HepG2 (cell line): ENCODE data around the gene ACTL6A. TPM values are rescaled to one million over a fixed set of nuclear protein-coding genes. Genes with fewer than 3 reads are reported as not detected.

Experiments
- ASH2L ChIP-seq: fragments of 300-600, 200-600 bp; sonication (generic); IDR thresholded peaks from 2 replicates; pipeline ENCODE4 v1.7.0; 2017; ENCODE audit warnings: low read depth, mild to moderate bottlenecking, moderate library complexity, mixed read lengths, low read length; ENCODE audit not compliant: insufficient read length
- ATF1 ChIP-seq: IDR thresholded peaks from 2 replicates; pipeline ENCODE4 v1.6.1; 2016; ENCODE audit warnings: mild to moderate bottlenecking, control low read depth
- ERF ChIP-seq: IDR thresholded peaks from 2 replicates; pipeline ENCODE4 v1.6.1; 2018; ENCODE audit warnings: missing biosample characterization, missing genetic modification reagents
- ETS1 ChIP-seq: sonication (generic); formaldehyde crosslinking; IDR thresholded peaks from 2 replicates; pipeline ENCODE4 v1.4.0; 2020; ENCODE audit warnings: missing genetic modification reagents
- KDM5A ChIP-seq: fragments of 200-600 bp; sonication (generic); IDR thresholded peaks from 2 replicates; pipeline ENCODE4 v1.7.0; 2018; ENCODE audit warnings: antibody characterized with exemption, mild to moderate bottlenecking, low read length, borderline replicate concordance
- PHB2 ChIP-seq: fragments of 450-650 bp; IDR thresholded peaks from 2 replicates; pipeline ENCODE4 v1.6.1; 2018; ENCODE audit not compliant: partially characterized antibody
- PRMT3 ChIP-seq: sonication (generic); formaldehyde crosslinking; IDR thresholded peaks from 2 replicates; pipeline ENCODE4 v1.8.1; 2022; ENCODE audit warnings: low read depth, mild to moderate bottlenecking, moderate library complexity, missing genetic modification reagents, borderline replicate concordance
- RARA ChIP-seq: IDR thresholded peaks from 2 replicates; pipeline ENCODE4 v1.6.1; 2016; ENCODE audit warnings: missing genetic modification reagents, missing compliant biosample characterization
- RBAK ChIP-seq: sonication (generic); formaldehyde crosslinking; IDR thresholded peaks from 2 replicates; pipeline ENCODE4 v1.5.1; 2020; ENCODE audit warnings: mild to moderate bottlenecking, missing genetic modification reagents
- RBM22 ChIP-seq: fragments of 200-400 bp; formaldehyde crosslinking; optimal IDR thresholded peaks from 2 replicates; pipeline ENCODE3; 2017; ENCODE audit warnings: mild to moderate bottlenecking, low read length, moderate library complexity
- RNF2 ChIP-seq: fragments of 450-650 bp; conservative IDR thresholded peaks from 2 replicates; pipeline ENCODE4 v1.6.1; 2016; ENCODE audit warnings: low read depth
- SIN3A ChIP-seq: IDR thresholded peaks from 2 replicates; pipeline ENCODE4 v1.6.1; 2011; ENCODE audit warnings: low read depth, mild to moderate bottlenecking, control low read depth, low read length, borderline replicate concordance
- SIX4 ChIP-seq: sonication (generic); formaldehyde crosslinking; IDR thresholded peaks from 2 replicates; pipeline ENCODE4 v1.4.0; 2020; ENCODE audit warnings: missing genetic modification reagents
- SMAD1 ChIP-seq: sonication (generic); formaldehyde crosslinking; IDR thresholded peaks from 2 replicates; pipeline ENCODE4 v1.4.0; 2020; ENCODE audit warnings: missing genetic modification reagents, low read depth, mild to moderate bottlenecking, borderline replicate concordance
- SP5 ChIP-seq: IDR thresholded peaks from 2 replicates; pipeline ENCODE4 v1.6.1; 2016; ENCODE audit warnings: low read depth, borderline replicate concordance
- SYNCRIP ChIP-seq: fragments of 200-400 bp; formaldehyde crosslinking; IDR thresholded peaks from 2 replicates; pipeline ENCODE4 v1.6.1; 2018; ENCODE audit warnings: mild to moderate bottlenecking, low read depth, low read length; ENCODE audit not compliant: insufficient read depth
- TBP ChIP-seq: sonication (generic); formaldehyde crosslinking; IDR thresholded peaks from 2 replicates; pipeline ENCODE4 v1.5.0; 2020; ENCODE audit warnings: missing genetic modification reagents
- XBP1 ChIP-seq: sonication (generic); formaldehyde crosslinking; IDR thresholded peaks from 2 replicates; pipeline ENCODE4 v1.5.0; 2020; ENCODE audit warnings: missing genetic modification reagents
- ZBTB8A ChIP-seq: sonication (generic); formaldehyde crosslinking; IDR thresholded peaks from 2 replicates; pipeline ENCODE4 v1.4.0; 2020; ENCODE audit warnings: mild to moderate bottlenecking, low read depth, missing genetic modification reagents, borderline replicate concordance
- ZNF235 ChIP-seq: sonication (generic); formaldehyde crosslinking; IDR thresholded peaks from 2 replicates; pipeline ENCODE4 v1.8.1; 2023; ENCODE audit warnings: mild to moderate bottlenecking, missing genetic modification reagents, borderline replicate concordance
- ZNF274 ChIP-seq: sonication (generic); formaldehyde crosslinking; IDR thresholded peaks from 2 replicates; pipeline ENCODE4 v1.5.1; 2020; ENCODE audit warnings: mild to moderate bottlenecking, missing genetic modification reagents
- ZNF547 ChIP-seq: sonication (generic); formaldehyde crosslinking; IDR thresholded peaks from 2 replicates; pipeline ENCODE4 v1.5.1; 2020; ENCODE audit warnings: mild to moderate bottlenecking, missing genetic modification reagents
- ZSCAN5A ChIP-seq: sonication (generic); formaldehyde crosslinking; IDR thresholded peaks from 2 replicates; pipeline ENCODE4 v1.8.0; 2022; ENCODE audit warnings: mild to moderate bottlenecking, missing genetic modification reagents, borderline replicate concordance
- ZZZ3 ChIP-seq: sonication (generic); formaldehyde crosslinking; IDR thresholded peaks from 2 replicates; pipeline ENCODE4 v1.4.0; 2020; ENCODE audit warnings: missing genetic modification reagents, mild to moderate bottlenecking, borderline replicate concordance
- polyA plus RNA-seq, 8 experiments: library from polyadenylated mRNA; depleted of rRNA in 3 of 8; stranded (reverse) in 7 of 8; unstranded in 1 of 8; fragments of >200 nt; fragmentation: Illumina TruSeq in 4 of 8; extraction: Trizol in 4 of 8; gene quantifications; 2 replicates each; pipeline versions ENCODE4 v1.2.1 to v1.2.3, GENCODE V29; 2011 to 2016; ENCODE audit warnings: low read depth in 4 of 8, missing spikeins in 1 of 8, mixed read lengths in 1 of 8; ENCODE audit not compliant: insufficient read depth in 1 of 8
- total RNA-seq, 5 experiments: library from RNA; depleted of rRNA; stranded (reverse); fragments of >200 nt; fragmentation: Illumina TruSeq; extraction: Trizol; gene quantifications; 2 replicates each; pipeline ENCODE4 v1.2.3, GENCODE V29; 2016; ENCODE audit warnings: low read depth in 1 of 5
- TF ChIP-seq, protein P1 (sequence below): sonication (generic); formaldehyde crosslinking; IDR thresholded peaks from 2 replicates; pipeline ENCODE4 v1.5.1; 2020; ENCODE audit warnings: missing genetic modification reagents, mild to moderate bottlenecking, borderline replicate concordance
- TF ChIP-seq, protein P2 (sequence below): sonication (generic); formaldehyde crosslinking; IDR thresholded peaks from 2 replicates; pipeline ENCODE4 v1.4.0; 2020; ENCODE audit warnings: mild to moderate bottlenecking, missing genetic modification reagents
- TF ChIP-seq, protein P3 (sequence below): IDR thresholded peaks from 2 replicates; pipeline ENCODE4 v1.6.1; 2016; ENCODE audit warnings: missing genetic modification reagents, missing compliant biosample characterization

ACTL6A gene
- total and polyA plus RNA-seq, 2 of the 13 experiments (the other 11 are each of a cell fraction or from before 2014, with no cell fraction given) = 58.1 to 84.1 TPM

DNA sequence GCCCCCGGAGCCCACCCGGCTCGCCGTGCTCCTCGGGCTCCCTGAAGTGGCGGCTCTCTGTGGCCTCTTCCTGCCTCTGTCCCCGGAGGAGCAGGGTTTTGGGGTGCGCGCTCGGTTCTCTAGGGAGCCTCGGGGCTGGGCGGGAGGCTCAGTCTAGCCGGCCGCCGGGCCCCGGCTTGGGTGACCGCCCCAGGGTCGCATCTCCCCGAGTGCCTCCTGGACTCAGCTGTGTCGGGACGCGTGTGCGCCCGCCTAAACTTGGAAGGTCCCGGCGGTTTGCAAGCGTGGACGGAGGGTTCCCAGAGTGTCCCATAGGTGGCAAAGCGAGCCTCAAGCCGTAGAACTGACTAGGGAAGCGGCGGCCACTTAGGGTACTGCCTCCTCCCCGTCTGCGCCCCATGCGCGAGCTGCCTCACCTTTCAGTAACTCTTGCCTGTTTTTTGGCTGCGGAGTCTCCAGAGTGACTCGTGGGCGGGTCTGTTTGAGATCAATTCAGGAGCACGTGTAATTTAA is 601 bp downstream of the ACTL6A start (continued):
- TF ChIP-seq ZZZ3 = no peak
- TF ChIP-seq PHB2 = no peak
- TF ChIP-seq SYNCRIP = no peak
- no peak for TF ChIP-seq ETS1 (CRISPR knock-in tag)
- no peak for TF ChIP-seq SP5 (CRISPR knock-in tag)
- TF ChIP-seq RBAK = no peak
- no peak for TF ChIP-seq ZBTB8A (CRISPR knock-in tag)
- no peak; the same call in none of the 2 replicates for TF ChIP-seq ZNF274 (CRISPR knock-in tag)
- TF ChIP-seq ERF (CRISPR knock-in tag) = 0 out of 2 replicates have a peak, but pooled peaks have one; percentile 8
- peak; percentile 37; the same call in 1 of the 2 replicates for TF ChIP-seq ZNF235 (CRISPR knock-in tag)
- no peak for TF ChIP-seq RBM22
- TF ChIP-seq ZSCAN5A (CRISPR knock-in tag) = no peak
- no peak for TF ChIP-seq RNF2
- TF ChIP-seq, protein P1, sequence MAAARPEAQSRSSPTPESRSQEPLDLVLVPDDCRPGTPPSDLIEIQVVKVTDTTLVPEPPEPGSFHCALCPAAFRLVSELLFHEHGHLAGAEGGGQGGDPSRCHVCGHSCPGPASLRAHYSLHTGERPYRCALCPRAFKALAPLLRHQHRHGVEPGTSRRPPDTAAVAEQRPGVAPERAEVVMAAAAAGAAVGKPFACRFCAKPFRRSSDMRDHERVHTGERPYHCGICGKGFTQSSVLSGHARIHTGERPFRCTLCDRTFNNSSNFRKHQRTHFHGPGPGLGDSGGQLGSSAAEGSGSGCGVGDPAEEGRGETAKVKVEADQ (CRISPR knock-in tag) = no peak
- no peak for TF ChIP-seq ATF1 (CRISPR knock-in tag)
- no peak for TF ChIP-seq TBP (CRISPR knock-in tag)
- no peak; the same call in 1 of the 2 replicates for TF ChIP-seq KDM5A
- TF ChIP-seq, protein P2, sequence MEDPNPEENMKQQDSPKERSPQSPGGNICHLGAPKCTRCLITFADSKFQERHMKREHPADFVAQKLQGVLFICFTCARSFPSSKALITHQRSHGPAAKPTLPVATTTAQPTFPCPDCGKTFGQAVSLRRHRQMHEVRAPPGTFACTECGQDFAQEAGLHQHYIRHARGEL = no peak
- TF ChIP-seq PRMT3 = no peak
- no peak for TF ChIP-seq XBP1
- TF ChIP-seq RARA (CRISPR knock-in tag) = no peak
- TF ChIP-seq ZNF547 (CRISPR knock-in tag) = no peak; the same call in 1 of the 2 replicates
- TF ChIP-seq, protein P3, sequence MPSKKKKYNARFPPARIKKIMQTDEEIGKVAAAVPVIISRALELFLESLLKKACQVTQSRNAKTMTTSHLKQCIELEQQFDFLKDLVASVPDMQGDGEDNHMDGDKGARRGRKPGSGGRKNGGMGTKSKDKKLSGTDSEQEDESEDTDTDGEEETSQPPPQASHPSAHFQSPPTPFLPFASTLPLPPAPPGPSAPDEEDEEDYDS (CRISPR knock-in tag) = no peak
- TF ChIP-seq SIN3A = 0 out of 2 replicates have a peak, but pooled peaks have one; percentile 27
- no peak for TF ChIP-seq SIX4 (CRISPR knock-in tag)
- peak; percentile 75 for TF ChIP-seq ASH2L
- no peak for TF ChIP-seq SMAD1 (CRISPR knock-in tag)
